ENCODE data around the gene CT47B1.

DNA sequence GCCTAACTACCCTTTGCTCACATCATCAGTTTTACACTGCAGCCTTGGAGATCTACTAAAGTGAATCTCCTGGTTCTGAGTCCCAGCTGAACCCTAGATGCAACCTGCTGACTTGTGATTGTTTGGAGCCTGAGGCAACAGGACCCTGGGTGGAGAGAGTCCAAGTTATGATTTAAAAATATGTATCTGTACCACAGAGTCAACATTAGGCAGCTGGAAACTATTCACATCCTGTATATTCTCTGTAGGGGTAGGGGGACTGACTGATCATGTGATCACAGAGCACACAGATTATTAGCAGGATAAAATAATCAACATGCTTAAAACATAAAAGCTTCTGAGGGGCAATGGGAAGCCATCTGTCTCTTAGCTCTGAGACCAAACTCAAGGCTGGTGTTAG is 52.1 kb downstream of the CT47B1 start:
- TF ChIP-seq EZH2 (IDR thresholded peaks at IDR 0.05; ENCODE audit: borderline replicate concordance, low read length): no peak
- TF ChIP-seq, protein P1, sequence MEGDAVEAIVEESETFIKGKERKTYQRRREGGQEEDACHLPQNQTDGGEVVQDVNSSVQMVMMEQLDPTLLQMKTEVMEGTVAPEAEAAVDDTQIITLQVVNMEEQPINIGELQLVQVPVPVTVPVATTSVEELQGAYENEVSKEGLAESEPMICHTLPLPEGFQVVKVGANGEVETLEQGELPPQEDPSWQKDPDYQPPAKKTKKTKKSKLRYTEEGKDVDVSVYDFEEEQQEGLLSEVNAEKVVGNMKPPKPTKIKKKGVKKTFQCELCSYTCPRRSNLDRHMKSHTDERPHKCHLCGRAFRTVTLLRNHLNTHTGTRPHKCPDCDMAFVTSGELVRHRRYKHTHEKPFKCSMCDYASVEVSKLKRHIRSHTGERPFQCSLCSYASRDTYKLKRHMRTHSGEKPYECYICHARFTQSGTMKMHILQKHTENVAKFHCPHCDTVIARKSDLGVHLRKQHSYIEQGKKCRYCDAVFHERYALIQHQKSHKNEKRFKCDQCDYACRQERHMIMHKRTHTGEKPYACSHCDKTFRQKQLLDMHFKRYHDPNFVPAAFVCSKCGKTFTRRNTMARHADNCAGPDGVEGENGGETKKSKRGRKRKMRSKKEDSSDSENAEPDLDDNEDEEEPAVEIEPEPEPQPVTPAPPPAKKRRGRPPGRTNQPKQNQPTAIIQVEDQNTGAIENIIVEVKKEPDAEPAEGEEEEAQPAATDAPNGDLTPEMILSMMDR (conservative IDR thresholded peaks at IDR 0.05 in 1 of 2, IDR thresholded peaks at IDR 0.05 in 1 of 2; ENCODE audit: extremely low read depth in 1 of 2, insufficient read depth in 1 of 2, low read depth in 1 of 2, low read length in 2 of 2): no peak
